Stimulated activated CD4-positive, alpha-beta T cell treated with anti-CD3 and anti-CD28 coated beads, Interleukin-4, amount 100 ng/mL, for 24 hours (primary cell): ENCODE data around the gene GLDN.

ENCODE experiments used
- DNase-seq: peaks from one replicate; pipeline ENCODE4 v3.0.0-alpha.2; 2020

GLDN gene

GRCh38 chr15:51363383-51363782 is 21.9 kb downstream of the GLDN start:
- DNase-seq, result no peak

- no peak for DNase-seq
These were observed 24.0 kb downstream of the GLDN start for GRCh38 chr15:51365417-51365816.

GRCh38 chr15:51366071-51366470 is 24.6 kb downstream of the GLDN start:
- no peak for DNase-seq

GRCh38 chr15:51366920-51367319 is 25.5 kb downstream of the GLDN start:
- DNase-seq, result no peak

- no peak for DNase-seq
These were observed 26.0 kb downstream of the GLDN start for GRCh38 chr15:51367322-51367976.

GRCh38 chr15:51368307-51368706 is 26.9 kb downstream of the GLDN start:
- DNase-seq, result no peak

GRCh38 chr15:51368751-51369450 is 27.4 kb downstream of the GLDN start:
- DNase-seq, result no peak

- no peak for DNase-seq
These were observed 28.0 kb downstream of the GLDN start for GRCh38 chr15:51369451-51369761.

- no peak for DNase-seq
These were observed 29.8 kb downstream of the GLDN start for GRCh38 chr15:51371266-51371665.

- no peak for DNase-seq
These were observed 32.7 kb downstream of the GLDN start for GRCh38 chr15:51374131-51374530.

- DNase-seq, result no peak
These were observed 34.6 kb downstream of the GLDN start for GRCh38 chr15:51375966-51376640.

- no peak for DNase-seq
These were observed 35.8 kb downstream of the GLDN start for GRCh38 chr15:51377038-51377786.

GRCh38 chr15:51378406-51378805 is 37.0 kb downstream of the GLDN start:
- DNase-seq, result no peak

GRCh38 chr15:51379390-51379789 is 37.9 kb downstream of the GLDN start:
- DNase-seq, result no peak

GRCh38 chr15:51380999-51381806 is 39.7 kb downstream of the GLDN start:
- no peak for DNase-seq

GRCh38 chr15:51382787-51383186 is 41.3 kb downstream of the GLDN start:
- no peak for DNase-seq

GRCh38 chr15:51386029-51386428 is 44.6 kb downstream of the GLDN start:
- DNase-seq, result no peak

GRCh38 chr15:51386486-51386885 is 45.0 kb downstream of the GLDN start:
- DNase-seq, result no peak

GRCh38 chr15:51386960-51387698 is 45.7 kb downstream of the GLDN start:
- no peak for DNase-seq

GRCh38 chr15:51387699-51388041 is 46.2 kb downstream of the GLDN start:
- DNase-seq, result no peak

GRCh38 chr15:51388726-51389125 is 47.3 kb downstream of the GLDN start:
- DNase-seq, result no peak
